GM19043 (cell line): ENCODE results near the gene IQSEC1.

Source experiments
- ATAC-seq: cut with Tn5 transposase; IDR thresholded peaks from one replicate; pipeline ENCODE4 v1.9.1; 2021; ENCODE audit warnings: low read depth; ENCODE audit not compliant: unreplicated experiment

Gene IQSEC1

GRCh38 chr3:13018561-13019242 lies 54.5 kb downstream of the IQSEC1 start:
- no peak for ATAC-seq

GRCh38 chr3:13018043-13018451 lies 55.2 kb downstream of the IQSEC1 start:
- no peak for ATAC-seq

GRCh38 chr3:13017361-13018042 lies 55.7 kb downstream of the IQSEC1 start:
- ATAC-seq = no peak

GRCh38 chr3:13016721-13017255 lies 56.4 kb downstream of the IQSEC1 start:
- ATAC-seq = no peak

GRCh38 chr3:13016083-13016720 lies 57.0 kb downstream of the IQSEC1 start:
- peak; percentile 31 for ATAC-seq

- peak; percentile 26 for ATAC-seq
These were observed 57.7 kb downstream of the IQSEC1 start for GRCh38 chr3:13015286-13016082.

- ATAC-seq = no peak
These were observed 58.4 kb downstream of the IQSEC1 start for GRCh38 chr3:13014755-13015285.

- ATAC-seq = no peak
These were observed 59.1 kb downstream of the IQSEC1 start for GRCh38 chr3:13013994-13014754.

- ATAC-seq = no peak
These were observed 59.7 kb downstream of the IQSEC1 start for GRCh38 chr3:13013566-13013965.

- ATAC-seq = no peak
These were observed 60.1 kb downstream of the IQSEC1 start for GRCh38 chr3:13013151-13013561.

GRCh38 chr3:13012221-13012691 lies 61.0 kb downstream of the IQSEC1 start:
- peak; percentile 32 for ATAC-seq

- peak; percentile 37 for ATAC-seq
These were observed 61.5 kb downstream of the IQSEC1 start for GRCh38 chr3:13011573-13012220.

GRCh38 chr3:13010780-13011572 lies 62.3 kb downstream of the IQSEC1 start:
- no peak for ATAC-seq

- no peak for ATAC-seq
These were observed 63.3 kb downstream of the IQSEC1 start for GRCh38 chr3:13009946-13010315.

GRCh38 chr3:13009132-13009945 lies 63.9 kb downstream of the IQSEC1 start:
- no peak for ATAC-seq

GRCh38 chr3:13008155-13008995 lies 64.9 kb downstream of the IQSEC1 start:
- no peak for ATAC-seq
